ENCODE measurements around the gene LRRC25. TPM values are rescaled to one million over a fixed set of nuclear protein-coding genes. Genes with fewer than 3 reads are reported as not detected.

The LRRC25 gene
- total and polyA plus RNA-seq, 2 experiments from 2014 or later, result 0.36 TPM; not detected in 1

- TF ChIP-seq EZH2 (IDR thresholded peaks at IDR 0.05; ENCODE audit: borderline replicate concordance) (no peak), CTCF (IDR thresholded peaks at IDR 0.05; ENCODE audit: poor library complexity) (no peak), EZH2phosphoT487 (IDR thresholded peaks at IDR 0.05; ENCODE audit: low read depth, severe bottlenecking, unreplicated experiment) (no peak)
- H3K4me1 ChIP-seq (ENCODE audit: insufficient read depth), result peaks cover 60% of the 10 kb centered on the region
- H2AFZ ChIP-seq, result no peak overlapping the region
- no peaks in the 10 kb centered on the region for H3K9me2 ChIP-seq (replicated peaks; ENCODE audit: insufficient read depth)
- H3K4me3 ChIP-seq, result no peak overlapping the region
- H3K36me3 ChIP-seq (replicated peaks; ENCODE audit: insufficient read depth, low read depth), result no peaks in the 10 kb centered on the region
- DNase-seq (ENCODE audit: low spot score), result no peak
- no peaks in the 10 kb centered on the region for H4K20me1 ChIP-seq (ENCODE audit: insufficient read depth, poor library complexity, severe bottlenecking)
- peak overlapping the region; percentile 96 for H3K4me2 ChIP-seq
- H3K27ac ChIP-seq, result peak overlapping the region; percentile 85
- H3K9me3 ChIP-seq (ENCODE audit: low read depth), result no peaks in the 10 kb centered on the region
- no peaks in the 10 kb centered on the region for H3K27me3 ChIP-seq
- 83% methylated on average over 18 of the region's 21 CpGs for WGBS (ENCODE audit: low lambda C conversion rate, missing lambda C conversion rate)
- peaks cover 27% of the 10 kb centered on the region for H3K79me2 ChIP-seq
Measured at GRCh38 chr19:18434411-18435175, 37.2 kb upstream of the LRRC25 start.

- Histone ChIP-seq H3K4me1 (ENCODE audit: insufficient read depth) (peaks cover 60% of the 10 kb centered on the region), H3K27ac (peak overlapping the region; percentile 85), H3K9me3 (ENCODE audit: low read depth) (no peaks in the 10 kb centered on the region), H3K79me2 (peaks cover 29% of the 10 kb centered on the region), H3K36me3 (replicated peaks; ENCODE audit: insufficient read depth, low read depth) (no peaks in the 10 kb centered on the region), H3K27me3 (no peaks in the 10 kb centered on the region), H2AFZ (no peak overlapping the region), H3K4me2 (peak overlapping the region; percentile 96), H4K20me1 (ENCODE audit: insufficient read depth, poor library complexity, severe bottlenecking) (no peaks in the 10 kb centered on the region), H3K9me2 (replicated peaks; ENCODE audit: insufficient read depth) (no peaks in the 10 kb centered on the region), H3K4me3 (peak overlapping the region; percentile 42)
- TF ChIP-seq EZH2phosphoT487 (IDR thresholded peaks at IDR 0.05; ENCODE audit: low read depth, severe bottlenecking, unreplicated experiment) (no peak), CTCF (IDR thresholded peaks at IDR 0.05; ENCODE audit: poor library complexity) (no peak), EZH2 (IDR thresholded peaks at IDR 0.05; ENCODE audit: borderline replicate concordance) (no peak)
- WGBS (ENCODE audit: low lambda C conversion rate, missing lambda C conversion rate), result 14% methylated on average over 15 of the region's 60 CpGs
- no peak for DNase-seq (ENCODE audit: low spot score)
Measured at GRCh38 chr19:18433735-18434398, 36.4 kb upstream of the LRRC25 start.

GRCh38 chr19:18433015-18433691, 35.7 kb upstream of the LRRC25 start:
- H3K9me3 ChIP-seq (ENCODE audit: low read depth), result no peaks in the 10 kb centered on the region
- H3K27me3 ChIP-seq, result no peaks in the 10 kb centered on the region
- H3K79me2 ChIP-seq, result peaks cover 29% of the 10 kb centered on the region
- H3K4me3 ChIP-seq, result peak overlapping the region; percentile 42
- peaks cover 55% of the 10 kb centered on the region for H3K4me1 ChIP-seq (ENCODE audit: insufficient read depth)
- no peaks in the 10 kb centered on the region for H3K9me2 ChIP-seq (replicated peaks; ENCODE audit: insufficient read depth)
- no peak for TF ChIP-seq EZH2 (IDR thresholded peaks at IDR 0.05; ENCODE audit: borderline replicate concordance)
- no peak for TF ChIP-seq EZH2phosphoT487 (IDR thresholded peaks at IDR 0.05; ENCODE audit: low read depth, severe bottlenecking, unreplicated experiment)
- no peak for TF ChIP-seq CTCF (IDR thresholded peaks at IDR 0.05; ENCODE audit: poor library complexity)
- no peaks in the 10 kb centered on the region for H4K20me1 ChIP-seq (ENCODE audit: insufficient read depth, poor library complexity, severe bottlenecking)
- H3K4me2 ChIP-seq, result peak overlapping the region; percentile 96
- peak overlapping the region; percentile 31 for H2AFZ ChIP-seq
- 14% methylated on average over 32 of the region's 59 CpGs for WGBS (ENCODE audit: low lambda C conversion rate, missing lambda C conversion rate)
- H3K36me3 ChIP-seq (replicated peaks; ENCODE audit: insufficient read depth, low read depth), result no peaks in the 10 kb centered on the region
- peak overlapping the region; percentile 85 for H3K27ac ChIP-seq
- no peak for DNase-seq (ENCODE audit: low spot score)
